Colonic mucosa (tissue), 4 donors: Measurements from ENCODE around the gene DUSP11. TPM values are rescaled to one million over a fixed set of nuclear protein-coding genes. Genes with fewer than 3 reads are reported as not detected.

Experiments used
- DNase-seq: peaks from one replicate; pipeline ENCODE4 v3.0.0-alpha.2; 2020
- H3K27ac ChIP-seq: fragments of 200-600 bp; one replicate; pipeline ENCODE4 v1.8.0; 2021
- H3K27me3 ChIP-seq: fragments of 200-600 bp; one replicate; pipeline ENCODE4 v1.8.0; 2021
- H3K36me3 ChIP-seq: fragments of 200-600 bp; one replicate; pipeline ENCODE4 v1.8.0; 2021
- H3K4me1 ChIP-seq: fragments of 200-600 bp; one replicate; pipeline ENCODE4 v1.8.0; 2021; ENCODE audit warnings: mild to moderate bottlenecking
- H3K4me3 ChIP-seq: fragments of 200-600 bp; one replicate; pipeline ENCODE4 v1.8.0; 2021
- H3K9ac ChIP-seq, 2 donors: one replicate each; pipeline ENCODE4 v1.7.0; 2013; ENCODE audit warnings: control low read depth in 2 of 2, low read depth in 2 of 2, low read length in 2 of 2
- H3K9me3 ChIP-seq: fragments of 200-600 bp; one replicate; pipeline ENCODE4 v1.8.0; 2021
- intact Hi-C: fragments of 100-400 bp; cut with DNase I; formaldehyde crosslinking; loops from one replicate; pipeline ENCODE4 v1.14.1; 2022
- total RNA-seq, 2 donors: library from RNA; stranded (reverse); fragmentation: NEBNext Ultra II Directional in 1 of 2; extraction: Animal tissue kit (Norgen Biotek cat#: 25700) in 1 of 2; gene quantifications; one replicate each; pipeline ENCODE4 v1.2.1, GENCODE V29; 2021
- TF ChIP-seq, protein P1 (sequence below): fragments of 200-600 bp; IDR thresholded peaks from one replicate; pipeline ENCODE4 v1.8.0; 2022; ENCODE audit warnings: antibody characterized with exemption, mild to moderate bottlenecking
- donor health status: healthy.
- donor health status: DM: no; HTN: no; CAD: no.
- donor health status: DM: no; HTN: no; CAD: no.

The DUSP11 gene
- total RNA-seq, 2 donors from 2014 or later: 19.1 to 19.2 TPM

DNA sequence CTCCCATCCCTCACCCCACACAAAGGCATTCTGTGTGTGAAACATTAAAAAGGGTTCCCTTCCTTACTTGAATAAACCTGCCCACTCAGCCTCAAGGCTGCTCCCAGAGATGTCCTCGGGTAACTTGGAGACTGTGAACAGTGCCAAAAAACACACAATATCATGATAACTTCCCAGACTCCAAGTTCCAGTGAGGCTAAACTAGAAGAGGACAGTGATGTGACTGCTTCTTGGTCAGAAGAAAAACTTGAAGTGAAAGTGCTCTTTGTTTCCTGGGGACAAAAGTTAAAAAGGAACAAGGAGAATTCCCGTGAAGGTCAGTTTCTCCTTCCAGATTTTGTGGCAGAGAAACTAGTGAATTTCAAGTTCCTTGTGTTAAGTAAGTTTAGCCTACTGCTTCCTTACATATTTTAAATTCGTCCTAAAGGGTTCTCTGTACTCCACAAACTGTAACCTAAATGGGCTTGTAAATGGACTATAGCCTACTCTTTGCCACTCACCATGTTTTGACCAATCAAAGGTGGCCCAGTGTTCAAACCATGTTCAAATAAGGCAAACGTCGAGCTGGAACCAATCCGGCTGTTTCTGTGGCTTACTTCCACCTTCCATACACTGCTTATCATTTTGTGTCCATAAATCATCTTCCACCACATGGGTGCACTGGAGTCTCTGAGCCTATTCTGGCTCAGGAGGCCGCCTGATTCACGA lies 63.2 kb downstream of the DUSP11 start:
- H3K36me3 ChIP-seq: no peaks in the 10 kb centered on the region
- H3K27ac ChIP-seq: no peak overlapping the region
- H3K4me3 ChIP-seq: no peak overlapping the region
- TF ChIP-seq, protein P1, sequence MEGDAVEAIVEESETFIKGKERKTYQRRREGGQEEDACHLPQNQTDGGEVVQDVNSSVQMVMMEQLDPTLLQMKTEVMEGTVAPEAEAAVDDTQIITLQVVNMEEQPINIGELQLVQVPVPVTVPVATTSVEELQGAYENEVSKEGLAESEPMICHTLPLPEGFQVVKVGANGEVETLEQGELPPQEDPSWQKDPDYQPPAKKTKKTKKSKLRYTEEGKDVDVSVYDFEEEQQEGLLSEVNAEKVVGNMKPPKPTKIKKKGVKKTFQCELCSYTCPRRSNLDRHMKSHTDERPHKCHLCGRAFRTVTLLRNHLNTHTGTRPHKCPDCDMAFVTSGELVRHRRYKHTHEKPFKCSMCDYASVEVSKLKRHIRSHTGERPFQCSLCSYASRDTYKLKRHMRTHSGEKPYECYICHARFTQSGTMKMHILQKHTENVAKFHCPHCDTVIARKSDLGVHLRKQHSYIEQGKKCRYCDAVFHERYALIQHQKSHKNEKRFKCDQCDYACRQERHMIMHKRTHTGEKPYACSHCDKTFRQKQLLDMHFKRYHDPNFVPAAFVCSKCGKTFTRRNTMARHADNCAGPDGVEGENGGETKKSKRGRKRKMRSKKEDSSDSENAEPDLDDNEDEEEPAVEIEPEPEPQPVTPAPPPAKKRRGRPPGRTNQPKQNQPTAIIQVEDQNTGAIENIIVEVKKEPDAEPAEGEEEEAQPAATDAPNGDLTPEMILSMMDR: no peak
- H3K9ac ChIP-seq: no peak overlapping the region
- no peaks in the 10 kb centered on the region for H3K9me3 ChIP-seq
- DNase-seq: peak; percentile 64
- no peaks in the 10 kb centered on the region for H3K4me1 ChIP-seq
- no peaks in the 10 kb centered on the region for H3K27me3 ChIP-seq
- intact Hi-C loops: no loop called here

DNA sequence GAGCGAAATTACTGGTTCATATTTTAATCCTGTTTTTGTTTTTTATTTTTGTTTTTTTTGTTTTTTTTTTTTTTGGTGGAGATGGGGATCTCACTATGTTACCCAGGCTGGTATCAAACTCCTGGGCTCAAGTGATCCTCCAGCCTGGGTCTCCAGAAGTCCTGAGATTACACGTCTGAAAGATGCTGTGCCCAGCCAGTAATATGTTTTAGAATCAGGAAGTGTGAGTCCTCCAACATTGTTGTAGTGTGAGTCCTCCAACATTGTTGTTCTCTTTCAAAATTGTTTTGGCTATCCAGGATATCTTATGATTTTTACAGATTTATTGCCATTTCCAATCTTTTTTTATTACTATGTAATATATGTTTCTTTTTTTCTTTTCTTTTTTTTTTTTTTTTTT lies 65.8 kb downstream of the DUSP11 start:
- Histone ChIP-seq H3K4me3 (no peak overlapping the region), H3K27ac (no peak overlapping the region), H3K9ac (no peak overlapping the region), H3K9me3 (no peaks in the 10 kb centered on the region), H3K27me3 (no peaks in the 10 kb centered on the region), H3K36me3 (no peaks in the 10 kb centered on the region), H3K4me1 (no peaks in the 10 kb centered on the region)
- TF ChIP-seq, protein P1: no peak
- intact Hi-C loops: no loop called here
- no peak for DNase-seq

Other genes starting within 250 kb of the DUSP11 start
- gene NAT8, start 137.7 kb downstream of the DUSP11 start, total RNA-seq: under 1 TPM in 1 of 2 donors, not detected in 1; 0.64 TPM
- 10 to 100 TPM; 28.2 to 37.5 TPM for gene TPRKB, start 42.8 kb downstream of the DUSP11 start, total RNA-seq
- not detected for gene C2orf78, start 4.1 kb upstream of the DUSP11 start, total RNA-seq
- gene STAMBP, start 48.9 kb upstream of the DUSP11 start, total RNA-seq: 10 to 100 TPM; 49.5 to 54.7 TPM
- gene ACTG2, start 112.9 kb upstream of the DUSP11 start, total RNA-seq: 1,000 to 10,000 TPM in 1 of 2 donors, 10 to 100 TPM in 1; 25.4 to 1,198 TPM
- gene DGUOK, start 146.8 kb upstream of the DUSP11 start, total RNA-seq: 10 to 100 TPM; 55.0 to 56.3 TPM
- gene TET3, start 204.8 kb upstream of the DUSP11 start, total RNA-seq: 10 to 100 TPM; 17.8 to 22.9 TPM